Ishikawa (cell line): ENCODE results near the gene TRRAP.

Experiments used
- EGR1 ChIP-seq: IDR thresholded peaks from 2 replicates; pipeline ENCODE4 v1.6.1; 2012
- FOXM1 ChIP-seq: IDR thresholded peaks from 2 replicates; pipeline ENCODE4 v1.6.1; 2012; ENCODE audit warnings: low read depth, borderline replicate concordance
- TAF1 ChIP-seq: IDR thresholded peaks from 2 replicates; pipeline ENCODE4 v1.6.1; 2012; ENCODE audit warnings: low read depth, mild to moderate bottlenecking
- TEAD4 ChIP-seq: IDR thresholded peaks from 2 replicates; pipeline ENCODE4 v1.6.1; 2012

- no peak for TF ChIP-seq TAF1
- TF ChIP-seq TEAD4, result no peak
- no peak for TF ChIP-seq EGR1
- no peak for TF ChIP-seq FOXM1
These were observed 120.7 kb downstream of the TRRAP start for GRCh38 chr7:98998821-98999725.
